K562 (cell line): Measurements from ENCODE around the gene COQ7. TPM values are rescaled to one million over a fixed set of nuclear protein-coding genes. Genes with fewer than 3 reads are reported as not detected.

ENCODE experiments used
- ATAC-seq: fragments of 200-7000 bp; cut with Tn5 transposase; 3 replicates; pipeline ENCODE4 v1.9.1; 2020; ENCODE audit warnings: moderate library complexity
- BruUV-seq: library from RNA; stranded (reverse); fragments of 400-500 nt; replicated peaks from 2 replicates; lab custom pipeline; 2021; lab: Mats Ljungman, UMichigan
- CTCF ChIA-PET: fragments of 300-600 bp; formaldehyde crosslinking; extraction: SDS; loops from one replicate; lab custom pipeline; 2021; ENCODE audit warnings: low intra/inter-chr PET ratio; lab: Yijun Ruan, JAX
- POLR2A ChIA-PET: fragments of 300-600, 350-650 bp; sonication (Branson Sonifier 250); formaldehyde crosslinking; extraction: SDS; loops from one replicate; lab custom pipeline; 2021; ENCODE audit warnings: antibody characterized with exemption, inconsistent platforms; lab: Yijun Ruan, JAX
- DNase-seq, 4 experiments: peaks; one replicate each; pipeline versions ENCODE4 v3.0.0 to v3.0.0-alpha.2; 2011 to 2018; ENCODE audit warnings: low spot score in 3 of 4, mixed read lengths in 3 of 4; ENCODE audit errors: extremely low read depth in 1 of 4
- FAIRE-seq: peaks from 2 replicates; lab custom pipeline; 2011; peaks lifted over from hg19 to GRCh38; lab: Jason Lieb, UNC
- H2AFZ ChIP-seq: 2 replicates; pipeline ENCODE4 v1.6.0; 2011; ENCODE audit warnings: low read depth, low read length, control low read depth, inconsistent platforms
- H3K27ac ChIP-seq: fragments of 200-600 bp; 3 replicates; pipeline ENCODE4 v1.8.0; 2011; ENCODE audit warnings: low read depth, mild to moderate bottlenecking, control low read depth, inconsistent platforms, low read length, moderate library complexity, mixed read lengths; ENCODE audit errors: extremely low read depth
- H3K27me3 ChIP-seq, 2 experiments: fragments of 300-600 bp in 1 of 2; 2 replicates in 1 of 2; 3 replicates in 1 of 2; pipeline versions ENCODE4 v1.6.0 to v1.8.0; 2011; ENCODE audit warnings: inconsistent platforms in 2 of 2, low read length in 2 of 2, mild to moderate bottlenecking in 1 of 2, mixed read lengths in 1 of 2, moderate library complexity in 1 of 2; ENCODE audit not compliant: control insufficient read depth in 2 of 2, insufficient read depth in 2 of 2
- H3K36me3 ChIP-seq: fragments of 300-600 bp; 3 replicates; pipeline ENCODE4 v1.8.0; 2011; ENCODE audit warnings: mild to moderate bottlenecking, low read length, inconsistent platforms; ENCODE audit not compliant: control insufficient read depth, insufficient read depth
- H3K4me1 ChIP-seq, 2 experiments: fragments of 200-600 bp in 1 of 2; replicated peaks in 1 of 2; 2 replicates in 1 of 2; 3 replicates in 1 of 2; pipeline versions ENCODE4 v1.5.1 to v1.8.0; 2011; ENCODE audit warnings: inconsistent platforms in 2 of 2, low read length in 2 of 2, mild to moderate bottlenecking in 1 of 2, mixed read lengths in 1 of 2, moderate library complexity in 1 of 2; ENCODE audit not compliant: control insufficient read depth in 2 of 2, insufficient read depth in 2 of 2
- H3K4me2 ChIP-seq: 2 replicates; pipeline ENCODE4 v1.6.1; 2011; ENCODE audit warnings: low read length, control low read depth, inconsistent platforms, mixed read lengths; ENCODE audit not compliant: insufficient read depth
- H3K4me3 ChIP-seq: fragments of 200-600 bp; sonication (generic), shearing (Covaris generic); 2 replicates; pipeline ENCODE4 v1.5.1; 2016; ENCODE audit warnings: control low read depth, inconsistent platforms
- H3K79me2 ChIP-seq: fragments of 200-600 bp; 3 replicates; pipeline ENCODE4 v1.8.0; 2011; ENCODE audit warnings: low read length, inconsistent platforms; ENCODE audit not compliant: control insufficient read depth, insufficient read depth
- H3K9ac ChIP-seq, 2 experiments: 2 replicates each; pipeline versions ENCODE4 v1.6.0 to v1.6.1; 2011; ENCODE audit warnings: low read depth in 2 of 2, low read length in 2 of 2, control low read depth in 1 of 2, inconsistent platforms in 1 of 2, mild to moderate bottlenecking in 1 of 2, mixed read lengths in 1 of 2; ENCODE audit not compliant: insufficient read depth in 1 of 2
- H3K9me1 ChIP-seq: one replicate; pipeline ENCODE4 v1.6.0; 2011; ENCODE audit warnings: inconsistent platforms, mild to moderate bottlenecking, low read length, moderate library complexity; ENCODE audit not compliant: control insufficient read depth, insufficient read depth
- H3K9me3 ChIP-seq: replicated peaks from 2 replicates; pipeline ENCODE4 v1.5.1; 2011; ENCODE audit warnings: low read depth, low read length, inconsistent platforms; ENCODE audit not compliant: control insufficient read depth, insufficient read depth
- H4K20me1 ChIP-seq: replicated peaks from 2 replicates; pipeline ENCODE4 v1.6.1; 2011; ENCODE audit warnings: low read length, inconsistent platforms, mixed read lengths; ENCODE audit not compliant: control insufficient read depth, insufficient read depth
- ARID3A ChIP-seq: IDR thresholded peaks from 2 replicates; pipeline ENCODE4 v1.6.1; 2012; ENCODE audit warnings: low read depth, low read length, improper control_type of control experiment, borderline replicate concordance
- BCOR ChIP-seq: fragments of 450-650 bp; IDR thresholded peaks from 2 replicates; pipeline ENCODE4 v1.6.1; 2016
- CBX2 ChIP-seq: fragments of 200-600 bp; sonication (generic); IDR thresholded peaks from one replicate; pipeline ENCODE4 v1.6.1; 2012; ENCODE audit warnings: mild to moderate bottlenecking, low read length, inconsistent platforms; ENCODE audit not compliant: insufficient read depth, poor library complexity, severe bottlenecking
- KDM1A ChIP-seq, 2 experiments: fragments of 450-650 bp; IDR thresholded peaks; 2 replicates each; pipeline ENCODE4 v1.6.1; 2016; ENCODE audit warnings: mild to moderate bottlenecking in 2 of 2
- MLLT1 ChIP-seq, 2 experiments: fragments of 450-650 bp; IDR thresholded peaks; 2 replicates each; pipeline ENCODE4 v1.6.1; 2016
- MTA3 ChIP-seq: fragments of 450-650 bp; formaldehyde crosslinking; IDR thresholded peaks from 2 replicates; pipeline ENCODE4 v1.6.1; 2017; ENCODE audit warnings: mild to moderate bottlenecking, borderline replicate concordance
- MXD1 ChIP-seq: fragments of 250-450 bp; sonication (Bioruptor Pico); IDR thresholded peaks from 2 replicates; pipeline ENCODE4 v1.8.0; 2021; ENCODE audit warnings: borderline replicate concordance, mild to moderate bottlenecking, moderate library complexity; ENCODE audit not compliant: poor library complexity, severe bottlenecking
- THRAP3 ChIP-seq: fragments of 450-650 bp; IDR thresholded peaks from 2 replicates; pipeline ENCODE4 v1.6.1; 2016; ENCODE audit warnings: mild to moderate bottlenecking, inconsistent platforms, borderline replicate concordance
- ZBTB49 ChIP-seq: sonication (generic); formaldehyde crosslinking; IDR thresholded peaks from 2 replicates; pipeline ENCODE4 v1.8.0; 2022; ENCODE audit warnings: missing genetic modification reagents, mild to moderate bottlenecking, borderline replicate concordance
- ZNF121 ChIP-seq: sonication (generic); formaldehyde crosslinking; conservative IDR thresholded peaks from 2 replicates; pipeline ENCODE4 v1.8.0; 2022; ENCODE audit warnings: missing genetic modification reagents
- WGBS: fragments of 100-300 bp; shearing (Covaris generic); methylation state at CpG from one replicate; pipeline ENCODE4 v1.1.6; 2016; ENCODE audit warnings: low coverage, mixed read lengths; ENCODE audit not compliant: insufficient coverage; ENCODE audit errors: missing lambda C conversion rate; 5-methylcytosine and 5-hydroxymethylcytosine counted together
- in situ Hi-C: fragments of 300-500 bp; cut with MboI; formaldehyde crosslinking; loops from 4 replicates; pipeline ENCODE4 v1.15.0; 2018; ENCODE audit warnings: inconsistent platforms, mixed read lengths
- intact Hi-C: fragments of 100-400 bp; cut with micrococcal nuclease; formaldehyde crosslinking; loops from 2 replicates; pipeline ENCODE4 v1.14.2; 2022
- polyA plus RNA-seq, 8 experiments: library from polyadenylated mRNA; depleted of rRNA in 4 of 8; stranded (reverse) in 5 of 8; unstranded in 3 of 8; fragments of >200 nt; fragmentation: Nextera tagmentation in 2 of 8; fragmentation: Illumina TruSeq in 1 of 8; extraction: Ambion mirVana in 2 of 8; extraction: Trizol in 1 of 8; gene quantifications; 2 replicates each; pipeline versions ENCODE4 v1.2.1 to v1.2.3, GENCODE V29; 2011 to 2014; ENCODE audit warnings: inconsistent platforms in 1 of 8, missing spikeins in 1 of 8
- total RNA-seq, 7 experiments: library from RNA; depleted of rRNA in 6 of 7; stranded (reverse); fragments of >200 nt in 6 of 7; fragmentation: Illumina TruSeq in 2 of 7; extraction: Trizol in 2 of 7; gene quantifications; 2 replicates each; pipeline versions ENCODE4 v1.2.1 to v1.2.3, GENCODE V29; 2011 to 2021; ENCODE audit warnings: low replicate concordance in 1 of 7

The COQ7 gene
- total and polyA plus RNA-seq, 9 of the 15 experiments (the other 6 are each of a cell fraction or from before 2014, with no cell fraction given): 2.3 to 26.1 (median 15.2) TPM

GRCh38 chr16:19066988-19067348, 446 bp upstream of the COQ7 start:
- FAIRE-seq: no peak
- no peak for ATAC-seq
- intact Hi-C loops: no loop called here
- no peak for TF ChIP-seq ZBTB49 (CRISPR knock-in tag)
- TF ChIP-seq KDM1A (IDR thresholded peaks at IDR 0.05): peak in 1 of 2 experiments; percentile 22; a peak in 1 of 4 replicates
- no peak for TF ChIP-seq CBX2
- peak; percentile 73 for TF ChIP-seq ZNF121 (CRISPR knock-in tag)
- peak in 1 of 2 experiments; percentile 82; a peak in 2 of 4 replicates for TF ChIP-seq MLLT1 (IDR thresholded peaks at IDR 0.05)
- no peak for TF ChIP-seq MTA3
- peak; percentile 23; the same call in 1 of the 2 replicates for TF ChIP-seq THRAP3
- peak; percentile 68; the same call in 1 of the 2 replicates for TF ChIP-seq BCOR
- no peak for TF ChIP-seq MXD1 (CRISPR knock-in tag)
- TF ChIP-seq ARID3A: no peak
- TF ChIP-seq, all 486 proteins: peak for 5
- Histone ChIP-seq H3K27me3 (no peaks in the 10 kb centered on the region), H3K9me3 (peaks cover 3% of the 10 kb centered on the region; the same call in 1 of the 2 replicates), H3K27ac (peak overlapping the region; percentile 87), H4K20me1 (no peaks in the 10 kb centered on the region), H3K4me3 (peak overlapping the region; percentile 50; the same call in 1 of the 2 replicates), H3K36me3 (peaks cover 5% of the 10 kb centered on the region; the same call in 2 of the 3 replicates), H3K79me2 (peaks cover 6% of the 10 kb centered on the region; the same call in 1 of the 3 replicates), H2AFZ (peak overlapping the region; percentile 97), H3K9ac (peak overlapping the region in 1 of 2 experiments; percentile 84; a peak in 1 of 4 replicates), H3K4me1 (peaks cover 0 to 3% of the 10 kb centered on the region in 2 experiments; a peak in 1 of 5 replicates), H3K4me2 (peak overlapping the region; percentile 91), H3K9me1 (no peaks in the 10 kb centered on the region)
- POLR2A ChIA-PET: interaction anchor here (0.7 to 1.7 kb wide), 7 partner anchors 9 to 266 kb away, joined by 3 to 7 read pairs (median 3); partner anchors contain the start of gene ARL6IP1
- TSS peak; percentile 62 for BruUV-seq
- WGBS: 62% methylated on average over 9 of the region's 9 CpGs
- no peak for DNase-seq
- CTCF ChIA-PET: no interaction called here
- in situ Hi-C loops: no loop called here
